ENCODE data around the gene CFAP221.

GRCh38 chr2:119683074-119683712, 138.9 kb downstream of the CFAP221 start:
- TF ChIP-seq CTCF (conservative IDR thresholded peaks at IDR 0.05) (no peak), EZH2 (IDR thresholded peaks at IDR 0.05; ENCODE audit: low read depth) (no peak)

Data from PC-9 (cell line).